ENCODE measurements around the gene ENO3.

DNA sequence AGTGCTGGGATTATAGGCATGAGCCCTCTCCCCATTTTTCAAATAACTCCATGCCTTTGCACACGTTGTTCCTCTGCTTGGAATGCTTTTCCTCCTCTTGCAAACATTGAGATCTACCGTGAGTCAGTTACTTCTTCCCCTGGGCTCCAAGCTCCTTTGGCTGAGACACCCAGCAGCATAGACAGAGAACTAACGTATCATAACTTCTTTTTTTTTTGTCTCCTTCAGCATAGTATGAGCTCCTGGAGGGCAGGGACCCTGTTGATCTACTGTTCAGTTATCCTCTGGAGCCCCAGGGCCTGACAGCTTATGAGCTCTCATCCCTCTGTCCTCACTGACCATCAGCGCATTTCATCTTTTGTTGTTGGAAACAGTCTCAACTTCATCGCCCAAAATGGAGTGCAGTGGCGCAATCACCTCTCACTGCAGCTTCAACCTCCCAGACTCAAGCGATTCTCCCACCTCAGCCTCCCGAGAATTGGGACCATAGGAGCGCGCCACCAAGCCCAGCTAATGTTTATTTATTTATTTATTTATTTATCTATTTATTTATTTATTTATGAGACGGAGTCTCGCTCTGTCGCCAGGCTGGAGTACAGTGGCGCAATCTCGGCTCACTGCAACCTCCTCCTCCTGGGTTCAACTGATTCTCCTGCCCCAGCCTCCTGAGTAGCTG is 14.5 kb downstream of the ENO3 start:
- TF ChIP-seq, protein P1, sequence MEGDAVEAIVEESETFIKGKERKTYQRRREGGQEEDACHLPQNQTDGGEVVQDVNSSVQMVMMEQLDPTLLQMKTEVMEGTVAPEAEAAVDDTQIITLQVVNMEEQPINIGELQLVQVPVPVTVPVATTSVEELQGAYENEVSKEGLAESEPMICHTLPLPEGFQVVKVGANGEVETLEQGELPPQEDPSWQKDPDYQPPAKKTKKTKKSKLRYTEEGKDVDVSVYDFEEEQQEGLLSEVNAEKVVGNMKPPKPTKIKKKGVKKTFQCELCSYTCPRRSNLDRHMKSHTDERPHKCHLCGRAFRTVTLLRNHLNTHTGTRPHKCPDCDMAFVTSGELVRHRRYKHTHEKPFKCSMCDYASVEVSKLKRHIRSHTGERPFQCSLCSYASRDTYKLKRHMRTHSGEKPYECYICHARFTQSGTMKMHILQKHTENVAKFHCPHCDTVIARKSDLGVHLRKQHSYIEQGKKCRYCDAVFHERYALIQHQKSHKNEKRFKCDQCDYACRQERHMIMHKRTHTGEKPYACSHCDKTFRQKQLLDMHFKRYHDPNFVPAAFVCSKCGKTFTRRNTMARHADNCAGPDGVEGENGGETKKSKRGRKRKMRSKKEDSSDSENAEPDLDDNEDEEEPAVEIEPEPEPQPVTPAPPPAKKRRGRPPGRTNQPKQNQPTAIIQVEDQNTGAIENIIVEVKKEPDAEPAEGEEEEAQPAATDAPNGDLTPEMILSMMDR (IDR thresholded peaks at IDR 0.05; ENCODE audit: low read depth, low read length, poor library complexity, severe bottlenecking): no peak
- TF ChIP-seq EZH2phosphoT487 (IDR thresholded peaks at IDR 0.05; ENCODE audit: borderline replicate concordance, low read length): no peak
